Kidney capillary endothelial cell (primary cell): ENCODE data around the gene KRT85.
"Not testable (repeated sequence)": the region's sequence is repeated elsewhere in the genome, so short reads cannot be mapped to it uniquely, and the experiment has no call there.

Source experiments
- DNase-seq: peaks from one replicate; pipeline ENCODE4 v3.0.0-alpha.2; 2018; ENCODE audit warnings: low spot score

The KRT85 gene

GRCh38 chr12:52323416-52324152, 43.7 kb downstream of the KRT85 start:
- no peak for DNase-seq

- DNase-seq = no peak
These were observed 44.3 kb downstream of the KRT85 start for GRCh38 chr12:52323001-52323400.

GRCh38 chr12:52322069-52322468, 45.2 kb downstream of the KRT85 start:
- DNase-seq = no peak

GRCh38 chr12:52321418-52321817, 45.9 kb downstream of the KRT85 start:
- no peak for DNase-seq

- DNase-seq = no peak
These were observed 46.4 kb downstream of the KRT85 start, which contains the start of gene KRT83 for GRCh38 chr12:52320784-52321400. TSS of gene KRT83 (minus strand) at chr12:52321398. CDS start at chr12:52321335, 63 bp downstream.

- no peak for DNase-seq
These were observed 48.2 kb downstream of the KRT85 start for GRCh38 chr12:52319097-52319496.

GRCh38 chr12:52318241-52318990, 48.9 kb downstream of the KRT85 start:
- no peak for DNase-seq

GRCh38 chr12:52317468-52318052, 49.7 kb downstream of the KRT85 start:
- no peak for DNase-seq

GRCh38 chr12:52316701-52317100, 50.6 kb downstream of the KRT85 start:
- no peak for DNase-seq

GRCh38 chr12:52316290-52316689, 51.0 kb downstream of the KRT85 start:
- no peak for DNase-seq

- DNase-seq = not testable (repeated sequence)
These were observed 51.6 kb downstream of the KRT85 start for GRCh38 chr12:52315721-52316120.

- no peak for DNase-seq
These were observed 52.8 kb downstream of the KRT85 start for GRCh38 chr12:52314511-52314910.

- no peak for DNase-seq
These were observed 53.4 kb downstream of the KRT85 start for GRCh38 chr12:52313926-52314325.

GRCh38 chr12:52313461-52313860, 53.8 kb downstream of the KRT85 start:
- DNase-seq = no peak

GRCh38 chr12:52312086-52312485, 55.2 kb downstream of the KRT85 start:
- DNase-seq = no peak

- DNase-seq = no peak
These were observed 56.0 kb downstream of the KRT85 start for GRCh38 chr12:52311285-52311648.

- DNase-seq = no peak
These were observed 56.5 kb downstream of the KRT85 start for GRCh38 chr12:52310622-52311284.
